ENCODE measurements around the gene CSPG4.
"Not testable (repeated sequence)": the region's sequence is repeated elsewhere in the genome, so short reads cannot be mapped to it uniquely, and the experiment has no call there.

GRCh38 chr15:75701071-75702003 lies 11.3 kb downstream of the CSPG4 start:
- not testable (repeated sequence) for TF ChIP-seq POLR2A, CTCF, POLR2AphosphoS5 (IDR thresholded peaks at IDR 0.05)
